GM21717 (cell line): ENCODE measurements around the gene FJX1.
"Not testable (repeated sequence)": the region's sequence is repeated elsewhere in the genome, so short reads cannot be mapped to it uniquely, and the experiment has no call there.

ENCODE experiments used
- ATAC-seq: cut with Tn5 transposase; IDR thresholded peaks from one replicate; pipeline ENCODE4 v1.9.1; 2021; ENCODE audit warnings: mild to moderate bottlenecking, moderate library complexity; ENCODE audit not compliant: unreplicated experiment

FJX1 gene

GRCh38 chr11:35629914-35630313, 11.7 kb downstream of the FJX1 start:
- no peak for ATAC-seq

- ATAC-seq, result no peak
Measured at GRCh38 chr11:35631891-35632290, 13.6 kb downstream of the FJX1 start.

DNA sequence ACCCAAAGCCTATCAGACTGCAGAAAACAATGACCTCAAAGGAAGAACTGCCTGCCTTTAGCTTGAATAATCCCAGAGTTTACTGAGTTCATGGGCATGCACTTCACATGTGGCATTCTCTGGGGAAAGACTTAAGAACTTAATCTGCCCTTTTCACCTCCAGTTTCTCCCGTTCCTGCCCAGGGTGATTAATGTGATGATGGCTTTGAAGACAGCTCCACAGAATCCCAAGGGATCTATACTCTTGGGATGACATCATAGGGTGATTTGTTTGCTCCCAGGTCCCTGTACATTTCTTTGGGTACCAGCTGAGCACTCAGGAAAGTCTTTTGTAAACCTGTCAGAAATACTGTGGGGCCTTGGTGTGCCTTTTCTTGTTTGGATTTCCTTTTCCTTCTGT, 14.0 kb downstream of the FJX1 start:
- no peak for ATAC-seq

- ATAC-seq, result no peak
Measured at GRCh38 chr11:35633827-35634423, 15.7 kb downstream of the FJX1 start.

- no peak for ATAC-seq
Measured at GRCh38 chr11:35635933-35636332, 17.7 kb downstream of the FJX1 start.

DNA sequence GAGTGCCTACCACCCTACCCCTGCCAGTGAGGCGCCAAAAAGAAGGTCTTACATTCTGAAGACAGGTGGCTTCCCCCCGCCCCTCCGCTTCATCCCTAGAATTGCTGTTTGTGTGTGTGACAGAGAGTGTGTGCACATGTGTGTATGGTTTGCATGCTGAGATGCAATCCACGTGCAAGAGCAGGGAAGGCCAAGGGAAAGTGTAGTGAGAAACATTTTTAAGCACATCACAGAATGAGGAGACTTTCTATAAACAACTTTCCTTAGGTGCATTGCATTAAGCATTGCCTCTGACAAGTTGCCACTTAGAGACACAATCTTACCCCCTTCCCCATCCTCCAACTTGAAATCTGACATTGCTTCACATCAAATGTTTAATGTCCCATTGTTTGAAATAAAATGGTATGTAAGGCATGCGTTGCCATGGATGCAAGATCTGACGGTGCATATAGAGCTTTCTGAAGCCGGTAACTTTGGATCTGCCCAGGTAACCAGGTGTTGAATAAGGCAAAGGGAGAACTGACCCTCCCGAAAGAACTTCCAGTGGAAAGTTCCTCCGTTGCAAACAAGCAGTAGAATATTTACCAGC, 21.4 kb downstream of the FJX1 start:
- no peak for ATAC-seq

- no peak for ATAC-seq
Measured at GRCh38 chr11:35641171-35641897, 23.1 kb downstream of the FJX1 start.

- ATAC-seq, result no peak
Measured at GRCh38 chr11:35641964-35642363, 23.7 kb downstream of the FJX1 start.

DNA sequence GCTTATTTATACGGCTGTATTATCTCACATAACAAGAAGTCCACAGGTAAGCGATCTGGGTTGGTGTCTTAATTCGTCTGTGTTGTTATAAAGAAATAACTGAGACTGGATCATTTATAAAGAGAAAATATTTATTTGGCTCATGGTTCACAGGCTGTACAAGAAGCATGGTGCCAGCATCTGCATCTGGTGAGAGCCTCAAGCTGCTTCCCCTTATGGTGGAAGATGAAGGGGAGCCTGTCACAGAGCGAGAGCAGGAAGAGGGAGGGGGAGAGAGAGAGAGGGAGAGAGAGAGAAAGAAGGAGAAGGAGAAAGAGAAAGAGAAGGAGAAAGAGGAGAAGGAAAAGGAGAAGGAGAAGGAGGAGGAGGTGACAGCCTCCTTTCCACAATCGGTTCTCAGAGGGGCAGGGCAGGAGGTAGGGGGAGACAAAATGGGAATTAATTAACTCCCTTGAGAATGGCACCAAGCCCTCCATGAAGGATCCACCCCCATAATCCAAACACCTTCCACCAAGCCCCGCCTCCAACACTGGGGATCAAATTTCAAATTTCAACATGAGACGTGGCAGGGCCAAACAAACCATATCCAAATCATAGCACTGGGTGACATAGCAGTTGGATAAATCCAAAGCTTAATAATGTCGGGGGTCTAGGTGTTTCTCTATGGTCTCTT, 29.3 kb downstream of the FJX1 start:
- ATAC-seq, result no peak

DNA sequence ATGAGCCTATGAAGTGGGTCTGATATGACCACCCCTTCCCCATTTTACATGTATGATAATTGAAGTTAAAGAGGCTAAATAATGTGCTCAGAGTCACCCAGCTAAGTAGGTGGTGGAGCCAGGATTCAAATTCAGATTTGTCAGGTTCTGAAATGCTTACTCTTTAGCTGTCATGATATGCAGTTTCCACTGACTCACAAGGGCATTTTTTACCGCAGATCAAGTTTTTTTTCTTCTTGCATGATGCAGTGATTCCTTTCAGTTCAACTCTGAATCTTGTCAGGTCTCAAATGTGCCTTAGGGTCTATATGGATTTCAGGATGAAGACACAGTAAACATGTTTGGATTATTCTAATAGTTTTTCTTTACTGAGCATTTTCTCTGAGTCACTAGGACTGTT, 31.7 kb downstream of the FJX1 start:
- ATAC-seq, result no peak

GRCh38 chr11:35650467-35650866, 32.2 kb downstream of the FJX1 start:
- no peak for ATAC-seq

GRCh38 chr11:35651263-35651662, 33.0 kb downstream of the FJX1 start:
- no peak for ATAC-seq

- not testable (repeated sequence) for ATAC-seq
Measured at GRCh38 chr11:35652786-35653185, 34.5 kb downstream of the FJX1 start.

- ATAC-seq, result no peak
Measured at GRCh38 chr11:35654711-35655110, 36.5 kb downstream of the FJX1 start.

- ATAC-seq, result no peak
Measured at GRCh38 chr11:35655254-35655653, 37.0 kb downstream of the FJX1 start.

- no peak for ATAC-seq
Measured at GRCh38 chr11:35655856-35656255, 37.6 kb downstream of the FJX1 start.

- ATAC-seq, result no peak
Measured at GRCh38 chr11:35658020-35658948, 40.0 kb downstream of the FJX1 start.

DNA sequence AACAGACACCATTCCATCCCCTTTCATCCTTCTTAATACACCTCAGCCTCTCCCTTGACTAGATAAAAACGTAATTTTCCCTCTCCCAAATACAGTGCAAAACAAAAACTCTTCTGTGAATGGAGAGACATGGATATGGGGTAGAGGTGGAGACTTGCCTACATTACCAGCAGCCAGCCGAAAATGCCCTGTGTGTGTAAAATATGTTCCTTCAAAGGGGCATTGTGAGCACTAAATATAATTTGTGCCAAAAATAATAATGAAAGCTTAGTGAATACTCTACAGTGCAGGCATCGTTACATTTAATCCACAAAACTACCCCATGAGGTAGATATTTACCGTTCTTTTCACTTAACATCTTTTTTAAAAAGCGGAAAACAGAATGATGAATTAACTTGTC, 43.3 kb downstream of the FJX1 start:
- ATAC-seq, result no peak

DNA sequence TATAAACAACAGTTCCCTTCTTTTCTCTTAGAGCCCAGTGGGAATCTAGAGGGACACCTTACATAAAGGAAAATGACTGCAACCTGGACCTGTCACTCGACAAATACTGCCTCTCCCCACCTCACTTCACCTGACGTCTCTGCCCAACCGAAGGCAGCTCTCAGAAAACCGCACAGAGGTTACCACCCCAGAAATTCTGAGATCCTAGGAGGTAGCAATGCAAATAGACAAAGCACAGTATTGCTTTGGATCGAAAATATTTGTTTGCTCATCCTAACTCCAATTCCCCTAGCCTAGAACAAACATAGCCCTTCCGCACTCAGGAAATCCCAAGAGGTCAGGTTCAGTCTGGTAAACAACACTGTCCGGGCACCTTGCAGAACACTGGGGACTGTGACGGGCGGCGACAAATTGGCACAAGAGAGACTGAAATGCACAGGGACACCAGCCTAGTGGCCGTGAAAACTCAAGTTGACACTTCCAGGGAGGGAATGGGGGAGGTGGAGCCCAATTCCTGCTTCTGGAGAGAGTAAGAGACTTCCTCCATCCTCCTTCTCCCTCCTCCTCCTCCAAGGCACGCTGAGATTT, 43.9 kb downstream of the FJX1 start:
- ATAC-seq, result peak; percentile 47

DNA sequence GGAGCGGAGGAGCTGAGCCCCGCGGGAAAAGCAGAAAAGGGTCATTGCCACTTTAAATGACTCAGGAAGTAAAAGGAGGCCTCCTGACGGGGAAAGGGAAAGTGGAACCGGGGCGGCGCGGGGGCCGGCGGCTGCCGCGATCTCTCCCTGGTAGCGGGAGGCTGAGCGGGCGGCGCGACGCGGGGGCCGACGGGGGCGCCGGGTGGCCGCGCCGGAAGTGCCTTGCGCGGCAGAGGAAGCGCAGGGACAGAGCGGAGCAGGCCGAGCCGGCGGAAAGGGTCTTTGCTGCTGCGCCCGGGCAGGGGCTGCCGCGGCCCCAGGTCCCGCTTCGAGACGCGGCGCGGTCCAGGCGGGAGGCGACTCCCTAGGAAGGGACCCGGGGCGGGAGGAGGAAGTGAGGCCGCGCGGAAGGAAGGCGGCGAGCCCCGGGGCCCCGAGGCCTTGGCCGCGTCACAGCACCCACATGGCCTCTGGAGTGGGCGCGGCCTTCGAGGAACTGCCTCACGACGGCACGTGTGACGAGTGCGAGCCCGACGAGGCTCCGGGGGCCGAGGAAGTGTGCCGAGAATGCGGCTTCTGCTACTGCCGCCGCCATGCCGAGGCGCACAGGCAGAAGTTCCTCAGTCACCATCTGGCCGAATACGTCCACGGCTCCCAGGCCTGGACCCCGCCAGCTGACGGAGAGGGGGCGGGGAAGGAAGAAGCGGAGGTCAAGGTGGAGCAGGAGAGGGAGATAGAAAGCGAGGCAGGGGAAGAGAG, 44.6 kb downstream of the FJX1 start, which contains the start of gene TRIM44:
Gene TRIM44 (plus strand): TSS at position 127 of the 759 bp plus-strand sequence. CDS start 337 bp downstream, at position 464.
- peak; percentile 94 for ATAC-seq
